GM06990 (cell line): ENCODE data around the gene GOLGA7B.

Source experiments
- DNase-seq: peaks from one replicate; pipeline ENCODE4 v3.0.0-alpha.2; 2011; ENCODE audit not compliant: insufficient read length; ENCODE audit errors: extremely low read depth
- H3K27me3 ChIP-seq: replicated peaks from 2 replicates; pipeline ENCODE4 v1.6.0; 2011; ENCODE audit warnings: low read length; ENCODE audit not compliant: control insufficient read depth, insufficient read depth
- H3K36me3 ChIP-seq: 2 replicates; pipeline ENCODE4 v1.5.1; 2011; ENCODE audit warnings: low read length; ENCODE audit not compliant: control insufficient read depth, insufficient read depth
- H3K4me3 ChIP-seq: replicated peaks from 2 replicates; pipeline ENCODE4 v1.5.1; 2011; ENCODE audit warnings: low read depth, mild to moderate bottlenecking, control low read depth, low read length
- TF ChIP-seq, protein P1 (sequence below): IDR thresholded peaks from 2 replicates; pipeline ENCODE4 v1.5.1; 2011; ENCODE audit warnings: low read length, control low read depth, mild to moderate bottlenecking, inconsistent platforms; ENCODE audit not compliant: insufficient read depth, poor library complexity, severe bottlenecking

Gene GOLGA7B

DNA sequence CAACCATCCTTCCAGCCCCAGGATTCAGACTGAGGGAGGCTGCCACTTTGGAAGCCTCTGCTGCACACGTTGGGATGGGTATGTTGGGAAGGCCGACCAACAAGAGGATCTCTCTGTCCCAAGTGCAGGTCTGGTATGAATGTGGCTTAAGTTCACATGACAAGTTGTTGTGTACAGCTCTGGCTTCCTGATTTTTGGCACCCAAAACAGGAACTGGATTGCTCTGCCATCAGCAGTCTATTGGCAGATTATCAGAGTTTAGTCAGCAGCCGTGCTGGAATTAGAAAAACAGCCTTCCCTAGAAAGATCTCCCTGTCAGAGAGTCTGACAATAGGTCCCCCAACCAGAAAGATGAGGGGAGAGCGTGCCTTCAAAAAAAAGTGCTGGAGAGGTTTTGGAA is 66.9 kb downstream of the GOLGA7B start:
- no peak for DNase-seq
- TF ChIP-seq, protein P1, sequence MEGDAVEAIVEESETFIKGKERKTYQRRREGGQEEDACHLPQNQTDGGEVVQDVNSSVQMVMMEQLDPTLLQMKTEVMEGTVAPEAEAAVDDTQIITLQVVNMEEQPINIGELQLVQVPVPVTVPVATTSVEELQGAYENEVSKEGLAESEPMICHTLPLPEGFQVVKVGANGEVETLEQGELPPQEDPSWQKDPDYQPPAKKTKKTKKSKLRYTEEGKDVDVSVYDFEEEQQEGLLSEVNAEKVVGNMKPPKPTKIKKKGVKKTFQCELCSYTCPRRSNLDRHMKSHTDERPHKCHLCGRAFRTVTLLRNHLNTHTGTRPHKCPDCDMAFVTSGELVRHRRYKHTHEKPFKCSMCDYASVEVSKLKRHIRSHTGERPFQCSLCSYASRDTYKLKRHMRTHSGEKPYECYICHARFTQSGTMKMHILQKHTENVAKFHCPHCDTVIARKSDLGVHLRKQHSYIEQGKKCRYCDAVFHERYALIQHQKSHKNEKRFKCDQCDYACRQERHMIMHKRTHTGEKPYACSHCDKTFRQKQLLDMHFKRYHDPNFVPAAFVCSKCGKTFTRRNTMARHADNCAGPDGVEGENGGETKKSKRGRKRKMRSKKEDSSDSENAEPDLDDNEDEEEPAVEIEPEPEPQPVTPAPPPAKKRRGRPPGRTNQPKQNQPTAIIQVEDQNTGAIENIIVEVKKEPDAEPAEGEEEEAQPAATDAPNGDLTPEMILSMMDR = no peak

DNA sequence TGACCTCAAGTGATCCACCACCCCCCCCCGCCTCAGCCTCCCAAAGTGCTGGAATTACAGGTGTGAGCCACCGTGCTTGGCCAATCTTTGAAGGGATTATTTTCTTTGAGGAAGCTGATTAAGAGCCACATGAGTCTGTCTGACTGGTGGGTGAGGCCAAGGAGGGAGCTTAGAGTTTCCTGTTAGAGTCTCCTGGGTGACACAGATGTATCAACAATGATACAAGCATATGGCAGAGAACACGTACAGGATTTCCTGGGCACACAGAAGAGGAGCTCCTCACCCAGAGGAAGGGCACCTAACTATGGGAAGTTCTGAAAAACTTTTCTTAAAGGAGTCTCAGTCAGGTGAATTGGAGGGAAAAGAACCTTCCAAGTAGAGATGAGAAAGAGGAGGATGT is 69.4 kb downstream of the GOLGA7B start:
- DNase-seq = no peak
- TF ChIP-seq, protein P1 = no peak
- Histone ChIP-seq H3K36me3 (no peaks in the 10 kb centered on the region), H3K4me3 (no peak overlapping the region), H3K27me3 (no peaks in the 10 kb centered on the region)

More for the DNA sequence above, 66.9 kb downstream of the GOLGA7B start:
- no peak overlapping the region for H3K4me3 ChIP-seq
- no peaks in the 10 kb centered on the region for H3K36me3 ChIP-seq
- H3K27me3 ChIP-seq = no peaks in the 10 kb centered on the region; the same call in 1 of the 2 replicates

DNA sequence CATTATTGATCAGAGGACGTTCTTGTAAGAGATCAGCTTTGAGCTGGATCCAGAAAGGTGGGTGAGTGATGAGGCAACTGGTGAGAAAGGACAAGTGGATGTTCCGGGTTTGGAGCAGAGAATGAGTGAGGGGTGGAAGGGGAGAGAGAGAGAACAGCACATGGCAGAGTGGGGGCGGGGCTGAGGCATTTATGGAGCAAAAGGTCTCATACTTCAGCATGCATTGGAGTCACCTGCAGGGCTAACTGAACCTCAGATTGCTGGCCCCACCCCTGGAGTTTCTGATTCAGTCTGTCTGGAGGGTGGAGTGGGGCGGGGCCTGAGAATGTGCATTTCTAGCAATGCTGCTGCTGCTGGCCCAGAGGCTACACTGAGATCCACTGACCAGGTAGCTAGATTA is 71.2 kb downstream of the GOLGA7B start:
- Histone ChIP-seq H3K27me3 (no peaks in the 10 kb centered on the region; the same call in 1 of the 2 replicates), H3K36me3 (no peaks in the 10 kb centered on the region), H3K4me3 (no peak overlapping the region)
- DNase-seq = no peak
- TF ChIP-seq, protein P1 = no peak
